SK-MEL-5 (cell line): ENCODE measurements around the gene ABCC11. TPM values are rescaled to one million over a fixed set of nuclear protein-coding genes. Genes with fewer than 3 reads are reported as not detected.

Experiments used
- DNase-seq: peaks from one replicate; pipeline ENCODE4 v3.0.0-alpha.2; 2016; ENCODE audit warnings: low read depth, low spot score
- in situ Hi-C: cut with HindIII; loops from 2 replicates; pipeline ENCODE4 v1.10.0; 2016; ENCODE audit warnings: low sequenced_read_pairs, high pct_unique_total_duplicates, low pct_unique_long_range_greater_than_20kb
- total RNA-seq: library from RNA; depleted of rRNA; stranded (reverse); fragments of >200 nt; shearing (Covaris generic); gene quantifications from 2 replicates; pipeline ENCODE4 v1.2.3, GENCODE V29; 2014; rRNA removed

Gene ABCC11
- total RNA-seq, 1 experiment from 2014 or later: 0.13 TPM

- in situ Hi-C loops: no loop called here
- DNase-seq: no peak
Observed at GRCh38 chr16:48125888-48126287, 121.5 kb downstream of the ABCC11 start.

GRCh38 chr16:48124266-48124665, 123.1 kb downstream of the ABCC11 start:
- in situ Hi-C loops: no loop called here
- DNase-seq: no peak

- DNase-seq: no peak
- in situ Hi-C loops: no loop called here
Observed at GRCh38 chr16:48123104-48123788, 124.1 kb downstream of the ABCC11 start.

- no peak for DNase-seq
- in situ Hi-C loops: no loop called here
Observed at GRCh38 chr16:48121276-48121675, 126.1 kb downstream of the ABCC11 start.

- no peak for DNase-seq
- in situ Hi-C loops: no loop called here
Observed at GRCh38 chr16:48118841-48119240, 128.5 kb downstream of the ABCC11 start.

- in situ Hi-C loops: no loop called here
Observed at GRCh38 chr16:48117217-48118105, 129.9 kb downstream of the ABCC11 start.

More at GRCh38 chr16:48117217-48118105, 129.9 kb downstream of the ABCC11 start:
- DNase-seq: peak; percentile 84

Other genes with a start within 250 kb of the ABCC11 start
- not detected in 2 replicates for gene ABCC12, start 91.5 kb downstream of the ABCC11 start, total RNA-seq
- 130 and 133 TPM in 2 replicates for gene LONP2, start 3.2 kb downstream of the ABCC11 start, total RNA-seq
- 33.2 and 34.7 TPM in 2 replicates for gene SIAH1, start 137.9 kb upstream of the ABCC11 start, total RNA-seq